RWPE1 (cell line): Measurements from ENCODE around the gene HIC1.

Source experiments
- CTCF ChIA-PET: fragments of 350-600 bp; sonication (Branson Sonifier 250); formaldehyde crosslinking; extraction: SDS; loops from one replicate; lab custom pipeline; 2021; lab: Yijun Ruan, JAX
- POLR2A ChIA-PET: fragments of 400-600 bp; formaldehyde crosslinking; extraction: SDS; loops from one replicate; lab custom pipeline; 2020; ENCODE audit warnings: antibody characterized with exemption; ENCODE audit not compliant: low non-redundant PET; lab: Yijun Ruan, JAX
- DNase-seq: peaks from one replicate; pipeline ENCODE4 v3.0.0; 2012; ENCODE audit warnings: low spot score
- H3K27ac ChIP-seq: fragments of 450-650 bp; 2 replicates; pipeline ENCODE4 v1.5.1; 2017
- TF ChIP-seq, protein P1 (sequence below): fragments of 450-650 bp; conservative IDR thresholded peaks from 2 replicates; pipeline ENCODE4 v1.5.1; 2017; ENCODE audit warnings: low read depth, mild to moderate bottlenecking

The HIC1 gene

DNA sequence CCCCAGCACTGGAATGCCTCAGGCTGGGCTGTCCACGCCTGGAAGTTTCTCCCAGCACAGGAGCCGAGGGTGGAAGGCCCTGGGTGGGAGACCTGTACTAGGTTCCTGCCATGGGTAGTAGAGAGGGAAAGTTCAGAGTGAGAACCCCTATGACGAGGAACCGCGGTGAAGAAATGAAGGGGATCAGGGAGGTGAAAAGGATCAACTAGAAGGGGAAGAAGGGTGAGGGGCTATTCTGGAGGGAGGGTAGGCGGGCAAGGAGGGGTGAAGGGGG lies 5.4 kb downstream of the HIC1 start:
- TF ChIP-seq, protein P1, sequence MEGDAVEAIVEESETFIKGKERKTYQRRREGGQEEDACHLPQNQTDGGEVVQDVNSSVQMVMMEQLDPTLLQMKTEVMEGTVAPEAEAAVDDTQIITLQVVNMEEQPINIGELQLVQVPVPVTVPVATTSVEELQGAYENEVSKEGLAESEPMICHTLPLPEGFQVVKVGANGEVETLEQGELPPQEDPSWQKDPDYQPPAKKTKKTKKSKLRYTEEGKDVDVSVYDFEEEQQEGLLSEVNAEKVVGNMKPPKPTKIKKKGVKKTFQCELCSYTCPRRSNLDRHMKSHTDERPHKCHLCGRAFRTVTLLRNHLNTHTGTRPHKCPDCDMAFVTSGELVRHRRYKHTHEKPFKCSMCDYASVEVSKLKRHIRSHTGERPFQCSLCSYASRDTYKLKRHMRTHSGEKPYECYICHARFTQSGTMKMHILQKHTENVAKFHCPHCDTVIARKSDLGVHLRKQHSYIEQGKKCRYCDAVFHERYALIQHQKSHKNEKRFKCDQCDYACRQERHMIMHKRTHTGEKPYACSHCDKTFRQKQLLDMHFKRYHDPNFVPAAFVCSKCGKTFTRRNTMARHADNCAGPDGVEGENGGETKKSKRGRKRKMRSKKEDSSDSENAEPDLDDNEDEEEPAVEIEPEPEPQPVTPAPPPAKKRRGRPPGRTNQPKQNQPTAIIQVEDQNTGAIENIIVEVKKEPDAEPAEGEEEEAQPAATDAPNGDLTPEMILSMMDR: no peak
- peak overlapping the region; percentile 36 for H3K27ac ChIP-seq
- CTCF ChIA-PET: interaction anchor here (0.6 kb wide), 2 partner anchors 110 to 184 kb away, joined by 4 read pairs; no protein-coding TSS in a partner anchor
- POLR2A ChIA-PET: no interaction called here
- DNase-seq: no peak

DNA sequence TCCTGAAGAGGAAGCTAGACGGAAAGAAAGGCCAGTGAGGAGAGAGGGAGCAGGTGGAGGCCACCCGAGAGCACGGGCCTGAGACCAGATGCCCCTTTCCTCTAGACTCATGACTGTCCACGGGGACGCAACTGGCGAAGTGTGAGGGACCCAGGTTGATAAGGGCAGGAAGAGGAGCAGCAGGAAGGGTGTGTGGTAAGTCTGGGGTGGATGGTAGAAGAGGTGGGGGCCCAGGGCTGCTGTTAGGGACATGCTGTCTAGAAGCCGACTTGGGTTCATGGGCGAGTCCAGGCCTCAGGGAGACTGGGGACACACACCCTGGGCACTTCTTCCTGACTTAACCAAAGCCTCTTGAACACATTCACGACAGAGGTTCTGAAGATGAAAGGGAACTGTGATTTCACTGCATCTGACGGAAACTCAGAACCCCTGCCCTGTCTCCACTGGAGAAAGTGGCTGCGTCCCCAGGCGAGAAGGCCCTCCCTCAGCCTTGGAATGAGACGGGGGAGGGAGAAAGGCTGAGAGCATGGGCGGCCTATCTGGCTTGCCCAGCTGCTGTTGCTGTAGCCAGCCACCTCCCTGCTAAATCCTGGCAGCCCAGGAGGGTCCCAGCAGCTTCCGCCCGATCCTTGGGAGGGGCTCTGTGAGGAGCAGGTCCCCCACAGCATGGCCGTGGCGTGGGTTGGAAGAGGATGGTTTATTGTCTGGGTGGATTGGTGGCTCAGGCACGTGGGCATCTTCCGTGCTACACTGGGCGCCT lies 6.0 kb downstream of the HIC1 start:
- ChIA-PET POLR2A (no interaction called here), CTCF (interaction anchor here (0.6 kb wide), 2 partner anchors 109 to 184 kb away, joined by 4 read pairs; no protein-coding TSS in a partner anchor)
- no peak for DNase-seq
- TF ChIP-seq, protein P1: no peak
- peak overlapping the region; percentile 36; the same call in 1 of the 2 replicates for H3K27ac ChIP-seq

DNA sequence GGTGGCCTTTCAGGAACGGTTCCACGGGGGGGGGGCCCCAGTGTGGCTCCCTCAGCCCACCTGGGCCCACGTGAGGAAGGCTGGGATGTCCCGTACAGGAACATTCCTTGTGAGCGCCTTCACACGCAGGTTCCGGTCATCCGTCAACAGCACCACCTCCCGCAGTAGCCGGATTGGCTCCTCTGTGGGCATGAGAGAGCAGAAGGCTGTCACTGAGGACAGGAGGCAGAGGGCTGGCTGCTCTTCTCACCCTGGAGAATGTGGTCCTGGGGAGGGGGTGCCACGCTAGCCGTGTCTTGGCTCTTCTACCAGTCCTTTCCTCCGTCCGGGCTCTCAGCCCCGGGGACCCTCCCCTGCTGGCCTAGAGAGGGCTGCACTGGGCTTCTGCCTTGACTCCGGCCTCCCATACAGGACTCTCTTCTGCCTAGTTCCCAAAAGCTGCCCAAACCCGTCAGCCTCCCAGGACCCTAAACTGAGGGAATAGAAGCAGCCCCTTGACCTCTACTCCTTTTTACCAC lies 6.6 kb downstream of the HIC1 start:
- POLR2A ChIA-PET: no interaction called here

DNA sequence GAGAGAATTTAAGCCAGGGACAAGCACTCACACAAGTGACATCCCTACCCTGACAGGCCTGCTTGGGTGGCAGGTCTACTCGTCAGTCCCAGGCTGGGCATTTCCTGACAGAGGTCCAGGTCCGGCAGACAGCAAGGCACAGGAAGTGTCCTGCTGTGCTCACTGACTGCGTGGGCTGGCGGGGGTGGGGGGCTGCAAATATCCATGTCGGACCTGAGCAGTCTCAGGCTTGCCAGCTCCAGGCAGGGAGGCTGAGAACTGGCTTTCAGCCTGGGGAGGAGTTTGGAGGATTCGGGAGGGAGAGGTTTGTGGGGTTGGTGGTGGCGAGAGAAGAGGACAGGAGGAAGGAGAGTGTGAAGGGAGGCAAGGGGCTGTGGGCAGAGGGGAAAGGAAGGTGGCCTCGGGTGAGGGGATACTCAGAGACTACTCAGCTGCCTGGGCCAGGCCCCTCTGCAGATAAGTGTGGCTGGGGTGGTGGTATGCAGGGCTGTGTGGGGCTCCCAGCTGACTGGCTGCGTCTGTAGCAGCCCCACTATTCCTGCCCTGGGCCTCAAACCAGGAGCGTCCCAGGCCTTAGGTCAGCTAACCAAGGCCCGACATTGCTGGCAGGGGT lies 7.8 kb downstream of the HIC1 start:
- ChIA-PET POLR2A (no interaction called here), CTCF (interaction anchor here (0.6 kb wide), 2 partner anchors 39 to 1897 kb away, joined by 3 to 4 read pairs; no protein-coding TSS in a partner anchor)
- peak overlapping the region; percentile 22 for H3K27ac ChIP-seq
- TF ChIP-seq, protein P1: no peak
- no peak for DNase-seq

More for the DNA sequence above, 6.6 kb downstream of the HIC1 start:
- TF ChIP-seq, protein P1: no peak
- CTCF ChIA-PET: interaction anchor here (0.6 kb wide), 1 partner anchor 200 kb away, joined by 6 read pairs; no protein-coding TSS in a partner anchor
- DNase-seq: no peak
- H3K27ac ChIP-seq: peak overlapping the region; percentile 36; the same call in 1 of the 2 replicates

DNA sequence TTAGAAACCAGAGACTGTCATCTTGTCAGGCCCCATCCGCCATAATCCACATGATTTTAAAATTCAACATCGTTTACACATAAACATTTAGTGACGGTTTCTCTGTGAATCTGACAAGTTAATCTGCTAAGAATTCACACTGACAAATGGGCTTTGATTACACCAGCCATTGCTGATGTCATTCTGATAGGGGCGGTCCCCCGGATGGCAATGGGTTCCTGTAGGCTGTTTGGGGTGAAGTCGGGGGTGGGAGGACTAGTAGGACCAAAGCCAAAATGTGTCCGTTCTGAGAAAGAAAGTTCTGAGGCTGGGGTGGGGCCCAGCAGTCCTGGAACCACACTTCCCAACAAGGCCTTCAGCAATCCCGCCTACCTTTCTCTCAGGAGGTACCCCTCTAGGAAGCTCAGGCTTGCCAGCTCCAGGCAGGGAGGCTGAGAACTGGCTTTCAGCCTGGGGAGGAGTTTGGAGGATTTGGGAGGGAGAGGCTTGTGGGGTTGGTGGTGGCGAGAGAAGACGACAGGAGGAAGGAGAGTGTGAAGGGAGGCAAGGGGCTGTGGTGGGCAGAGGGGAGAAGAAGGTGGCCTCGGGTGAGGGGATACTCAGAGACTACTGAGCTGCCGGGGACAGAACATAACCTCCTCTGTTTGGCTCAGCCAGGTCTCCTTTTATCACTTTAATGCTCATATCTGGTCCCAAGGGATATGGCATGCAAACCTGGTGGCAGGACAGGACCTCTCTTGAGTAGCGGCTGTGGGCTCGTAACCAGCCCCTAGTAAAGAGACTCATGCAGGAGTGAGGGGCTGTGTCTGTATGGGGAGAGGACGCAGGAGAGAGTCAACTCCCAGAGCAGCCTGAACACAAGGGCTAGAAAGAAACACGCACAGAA lies 8.6 kb downstream of the HIC1 start:
- POLR2A ChIA-PET: no interaction called here
- H3K27ac ChIP-seq: peak overlapping the region; percentile 14; the same call in 1 of the 2 replicates
- CTCF ChIA-PET: no interaction called here

More for the DNA sequence above, 8.6 kb downstream of the HIC1 start:
- TF ChIP-seq, protein P1: no peak
- no peak for DNase-seq
